GM10248 (cell line): ENCODE measurements around the gene PNLDC1.

ENCODE experiments used
- CTCF ChIA-PET: fragments of 300-600 bp; sonication (Branson Sonifier 250); formaldehyde crosslinking; extraction: SDS; loops from one replicate; lab custom pipeline; 2021; ENCODE audit warnings: antibody characterized with exemption; lab: Yijun Ruan, JAX
- POLR2A ChIA-PET: fragments of 350-650 bp; sonication (Branson Sonifier 250); formaldehyde crosslinking; extraction: SDS; loops from one replicate; lab custom pipeline; 2020; ENCODE audit warnings: antibody characterized with exemption; lab: Yijun Ruan, JAX
- DNase-seq: peaks from one replicate; pipeline ENCODE4 v3.0.0; 2012; ENCODE audit errors: extremely low spot score
- CTCF ChIP-seq: IDR thresholded peaks from 2 replicates; pipeline ENCODE4 v1.5.1; 2012; ENCODE audit warnings: mild to moderate bottlenecking, low read depth; ENCODE audit errors: extremely low read depth, missing control alignments, control extremely low read depth

PNLDC1 gene

GRCh38 chr6:159804504-159804903 lies 4.4 kb downstream of the PNLDC1 start:
- ChIA-PET CTCF (interaction anchor here (1.5 kb wide), 1 partner anchor 14 kb away, joined by 6 read pairs; the partner anchor contains the start of gene MRPL18), POLR2A (no interaction called here)
- DNase-seq, result no peak
- no peak for TF ChIP-seq CTCF

GRCh38 chr6:159805440-159806020 lies 5.5 kb downstream of the PNLDC1 start:
- ChIA-PET CTCF (interaction anchor here (0.9 to 1.5 kb wide), 3 partner anchors 9 to 24 kb away, joined by 3 to 6 read pairs (median 3); partner anchors contain the start of gene MRPL18), POLR2A (no interaction called here)
- no peak for DNase-seq

GRCh38 chr6:159806021-159806458 lies 6.0 kb downstream of the PNLDC1 start:
- peak; percentile 4 for DNase-seq
- TF ChIP-seq CTCF, result no peak
- POLR2A ChIA-PET, result no interaction called here
- CTCF ChIA-PET, result interaction anchor here (0.9 to 1.5 kb wide), 3 partner anchors 9 to 23 kb away, joined by 3 to 6 read pairs (median 3); partner anchors contain the start of gene MRPL18

More at GRCh38 chr6:159805440-159806020, 5.5 kb downstream of the PNLDC1 start:
- TF ChIP-seq CTCF, result no peak

GRCh38 chr6:159807150-159807858 lies 7.2 kb downstream of the PNLDC1 start:
- no peak for DNase-seq
- ChIA-PET CTCF (interaction anchor here (1.2 kb wide), 1 partner anchor 157 kb away, joined by 3 read pairs; no protein-coding TSS in a partner anchor), POLR2A (no interaction called here)
- no peak for TF ChIP-seq CTCF

- no peak for TF ChIP-seq CTCF
- DNase-seq, result peak; percentile 6
- ChIA-PET POLR2A (no interaction called here), CTCF (no interaction called here)
Measured at GRCh38 chr6:159808647-159809046, 8.6 kb downstream of the PNLDC1 start.

GRCh38 chr6:159809149-159809548 lies 9.1 kb downstream of the PNLDC1 start:
- peak; percentile 10 for DNase-seq
- TF ChIP-seq CTCF, result no peak
- ChIA-PET CTCF (no interaction called here), POLR2A (no interaction called here)
